Measurements from ENCODE around the gene DDN.

DNA sequence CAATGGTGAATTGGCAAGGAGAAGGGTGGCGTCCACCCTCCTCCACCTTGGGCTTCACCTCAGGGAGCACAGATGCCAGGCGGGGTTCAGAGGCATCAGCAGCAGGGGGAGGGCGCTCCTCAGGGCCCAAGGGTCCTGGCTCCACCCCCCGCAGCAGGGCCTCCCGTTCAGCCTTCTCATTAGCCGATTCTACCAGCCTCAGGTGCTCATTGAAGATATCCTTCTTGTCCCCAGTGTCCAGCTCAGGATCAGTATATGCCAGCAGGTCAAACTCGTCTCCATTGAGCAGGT is 38.7 kb upstream of the DDN start:
- TF ChIP-seq, protein P1, sequence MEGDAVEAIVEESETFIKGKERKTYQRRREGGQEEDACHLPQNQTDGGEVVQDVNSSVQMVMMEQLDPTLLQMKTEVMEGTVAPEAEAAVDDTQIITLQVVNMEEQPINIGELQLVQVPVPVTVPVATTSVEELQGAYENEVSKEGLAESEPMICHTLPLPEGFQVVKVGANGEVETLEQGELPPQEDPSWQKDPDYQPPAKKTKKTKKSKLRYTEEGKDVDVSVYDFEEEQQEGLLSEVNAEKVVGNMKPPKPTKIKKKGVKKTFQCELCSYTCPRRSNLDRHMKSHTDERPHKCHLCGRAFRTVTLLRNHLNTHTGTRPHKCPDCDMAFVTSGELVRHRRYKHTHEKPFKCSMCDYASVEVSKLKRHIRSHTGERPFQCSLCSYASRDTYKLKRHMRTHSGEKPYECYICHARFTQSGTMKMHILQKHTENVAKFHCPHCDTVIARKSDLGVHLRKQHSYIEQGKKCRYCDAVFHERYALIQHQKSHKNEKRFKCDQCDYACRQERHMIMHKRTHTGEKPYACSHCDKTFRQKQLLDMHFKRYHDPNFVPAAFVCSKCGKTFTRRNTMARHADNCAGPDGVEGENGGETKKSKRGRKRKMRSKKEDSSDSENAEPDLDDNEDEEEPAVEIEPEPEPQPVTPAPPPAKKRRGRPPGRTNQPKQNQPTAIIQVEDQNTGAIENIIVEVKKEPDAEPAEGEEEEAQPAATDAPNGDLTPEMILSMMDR (IDR thresholded peaks at IDR 0.05; ENCODE audit: extremely low read depth in 1 of 2, insufficient read depth in 1 of 2, low read depth in 1 of 2, low read length in 2 of 2), result no peak
- TF ChIP-seq EZH2 (IDR thresholded peaks at IDR 0.05; ENCODE audit: borderline replicate concordance, low read depth, low read length, severe bottlenecking) (no peak), FOS (IDR thresholded peaks at IDR 0.05; ENCODE audit: borderline replicate concordance, insufficient read depth, low read length) (no peak), POLR2AphosphoS5 (IDR thresholded peaks at IDR 0.05; ENCODE audit: insufficient read depth, low read depth, low read length) (no peak)
- TF ChIP-seq, protein P2, sequence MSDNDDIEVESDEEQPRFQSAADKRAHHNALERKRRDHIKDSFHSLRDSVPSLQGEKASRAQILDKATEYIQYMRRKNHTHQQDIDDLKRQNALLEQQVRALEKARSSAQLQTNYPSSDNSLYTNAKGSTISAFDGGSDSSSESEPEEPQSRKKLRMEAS (IDR thresholded peaks at IDR 0.05; ENCODE audit: insufficient read depth, insufficient read length), result no peak

All from endothelial cell of umbilical vein (primary cell).